Eye (tissue), 1 donor: ENCODE results near the gene WIPF3.

Experiments
- DNase-seq: peaks from one replicate; pipeline ENCODE4 v3.0.0-alpha.2; 2015

WIPF3 gene, protein sequence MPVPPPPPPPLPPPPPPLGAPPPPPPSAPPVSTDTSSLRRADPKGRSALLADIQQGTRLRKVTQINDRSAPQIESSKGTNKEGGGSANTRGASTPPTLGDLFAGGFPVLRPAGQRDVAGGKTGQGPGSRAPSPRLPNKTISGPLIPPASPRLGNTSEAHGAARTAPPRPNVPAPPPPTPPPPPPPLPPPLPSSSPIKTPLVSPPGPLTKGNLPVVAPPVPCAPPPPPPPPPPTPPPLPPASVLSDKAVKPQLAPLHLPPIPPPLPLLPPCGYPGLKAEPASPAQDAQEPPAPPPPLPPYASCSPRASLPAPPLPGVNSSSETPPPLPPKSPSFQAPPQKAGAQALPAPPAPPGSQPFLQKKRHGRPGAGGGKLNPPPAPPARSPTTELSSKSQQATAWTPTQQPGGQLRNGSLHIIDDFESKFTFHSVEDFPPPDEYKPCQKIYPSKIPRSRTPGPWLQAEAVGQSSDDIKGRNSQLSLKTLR

DNA sequence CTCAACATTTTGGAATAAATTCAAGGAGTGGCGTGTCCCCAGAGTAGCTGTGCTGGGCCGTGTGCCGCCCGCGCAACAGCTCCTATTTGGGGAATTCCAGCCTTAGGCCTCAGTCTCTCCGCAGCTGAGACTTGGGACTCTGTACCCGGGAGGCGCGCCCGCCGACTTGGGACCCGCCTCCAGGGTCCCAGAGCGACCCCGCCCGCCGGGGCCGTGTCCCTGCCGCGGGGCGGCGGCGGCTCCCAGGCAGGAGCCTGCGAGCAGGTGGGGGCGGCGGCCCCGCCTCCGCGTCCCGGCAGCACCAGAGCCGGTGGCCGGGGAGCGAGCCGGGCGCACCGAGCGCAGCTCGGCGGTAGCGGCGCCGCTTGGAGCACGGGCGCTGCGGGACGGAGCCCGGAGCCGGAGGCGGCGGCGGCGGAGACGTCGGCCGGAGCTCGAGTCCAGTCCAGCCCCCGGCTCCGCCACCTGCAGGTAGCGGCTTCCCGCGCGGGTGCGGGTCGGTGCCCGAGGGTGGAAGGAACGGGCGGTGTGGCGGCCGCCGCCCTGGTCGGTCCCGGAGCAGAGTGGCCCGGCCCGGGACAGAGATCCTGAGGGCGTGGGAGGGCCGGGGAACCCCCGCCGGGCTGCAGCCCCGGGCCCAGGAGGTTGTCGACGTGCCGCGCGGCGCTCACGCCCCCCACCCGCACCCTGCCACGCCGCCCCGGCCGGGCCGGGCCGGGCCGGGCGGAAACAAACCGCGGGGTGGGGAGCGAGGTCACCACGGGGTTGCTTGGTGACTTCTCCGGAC, at the start of gene WIPF3:
WIPF3 (plus strand) TSS at position 301 of the 787 bp plus-strand sequence. CDS start 28,217 bp downstream, outside the sequence.
- DNase-seq, result peak; percentile 55

DNA sequence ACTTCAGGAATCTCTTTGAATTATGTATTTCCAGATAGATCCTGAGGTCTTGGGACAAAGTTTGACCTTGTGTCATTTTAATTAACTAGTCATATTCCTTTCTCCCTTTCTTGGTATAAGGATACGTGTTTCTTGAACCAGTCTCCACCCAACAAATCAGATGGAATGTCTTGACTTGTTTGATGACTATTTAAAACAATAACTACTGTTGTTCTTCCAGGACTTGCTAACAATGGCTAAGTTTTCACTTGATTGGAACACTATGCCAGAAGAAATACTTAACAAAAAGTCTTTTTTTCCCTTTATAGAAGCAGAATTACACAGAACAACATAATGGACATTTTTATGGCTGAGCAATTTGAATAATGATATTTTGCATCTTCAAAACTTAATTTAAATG, 43.0 kb upstream of the WIPF3 start:
- DNase-seq, result no peak

DNA sequence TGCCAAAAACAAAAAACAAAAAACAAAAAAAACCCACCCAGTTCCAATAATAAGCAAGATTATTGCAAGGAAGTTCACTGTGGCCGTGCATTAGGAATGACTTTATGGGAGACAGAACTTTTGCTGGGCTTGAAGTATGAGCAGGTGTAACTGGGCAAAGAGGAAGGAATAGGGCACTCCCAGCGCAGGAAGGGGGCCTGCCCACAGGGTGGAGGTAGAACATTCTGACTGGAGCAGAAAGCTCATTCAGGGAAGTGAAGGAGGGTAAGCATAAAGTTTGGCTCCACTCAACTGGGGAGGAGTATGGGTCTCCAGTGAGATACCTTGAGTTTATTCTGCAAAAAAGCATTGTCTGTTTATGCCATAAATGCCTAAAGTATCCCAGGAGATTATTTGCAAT, 42.1 kb upstream of the WIPF3 start:
- DNase-seq, result no peak

GRCh38 chr7:29765490-29765889, 40.8 kb upstream of the WIPF3 start:
- no peak for DNase-seq

GRCh38 chr7:29770371-29770770, 35.9 kb upstream of the WIPF3 start:
- no peak for DNase-seq

GRCh38 chr7:29771081-29771816, 35.1 kb upstream of the WIPF3 start:
- no peak for DNase-seq

- DNase-seq, result no peak
Measured at GRCh38 chr7:29779017-29779416, 27.3 kb upstream of the WIPF3 start.

GRCh38 chr7:29780346-29780745, 26.0 kb upstream of the WIPF3 start:
- no peak for DNase-seq

- no peak for DNase-seq
Measured at GRCh38 chr7:29783671-29784070, 22.6 kb upstream of the WIPF3 start.

GRCh38 chr7:29793507-29793906, 12.8 kb upstream of the WIPF3 start:
- DNase-seq, result no peak

- no peak for DNase-seq
Measured at GRCh38 chr7:29794959-29795629, 11.2 kb upstream of the WIPF3 start.

DNA sequence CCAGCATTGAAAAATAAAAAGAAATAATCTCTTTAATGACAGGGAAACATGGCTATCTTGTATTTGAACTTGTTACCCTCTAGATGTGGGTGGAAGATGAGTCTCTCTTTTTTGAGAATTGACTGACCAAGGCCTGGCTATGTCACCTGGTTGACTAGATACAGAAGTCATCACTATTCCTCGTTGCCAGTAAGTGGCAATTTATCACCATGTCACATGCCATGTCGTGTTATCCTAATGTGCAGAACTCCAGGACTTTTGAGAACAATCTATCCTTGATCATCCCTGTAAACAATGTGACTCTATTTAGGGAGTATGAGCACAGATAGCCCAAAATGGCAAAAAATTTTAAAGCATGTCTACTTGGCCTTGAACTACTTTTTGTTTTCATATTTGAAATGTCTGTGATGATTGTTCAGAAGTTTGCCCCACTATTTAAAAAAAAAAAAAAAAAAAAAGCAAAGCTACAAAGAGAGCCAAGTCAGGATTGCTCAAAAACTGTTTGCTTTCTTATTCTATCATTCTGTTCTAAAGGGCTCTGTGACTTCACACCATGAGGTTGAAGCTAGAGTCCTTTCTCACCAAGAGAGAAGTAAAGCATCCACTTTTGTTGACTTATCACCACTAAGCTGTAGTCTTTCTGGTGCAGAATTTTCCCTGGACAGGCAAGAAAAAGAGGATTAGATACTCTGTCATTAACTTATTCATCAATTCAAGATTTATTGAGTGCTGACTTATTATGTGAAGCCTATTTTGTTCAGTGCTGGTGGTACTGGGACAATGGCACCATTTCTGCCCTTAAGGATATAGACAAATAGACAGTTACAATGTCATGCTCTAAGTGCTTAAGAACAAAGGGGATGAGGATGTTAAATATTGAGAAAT, 10.4 kb upstream of the WIPF3 start:
- DNase-seq, result no peak

GRCh38 chr7:29797112-29797944, 9.0 kb upstream of the WIPF3 start:
- no peak for DNase-seq

GRCh38 chr7:29798422-29798821, 7.9 kb upstream of the WIPF3 start:
- DNase-seq, result no peak

GRCh38 chr7:29801929-29802328, 4.4 kb upstream of the WIPF3 start:
- DNase-seq, result no peak

DNA sequence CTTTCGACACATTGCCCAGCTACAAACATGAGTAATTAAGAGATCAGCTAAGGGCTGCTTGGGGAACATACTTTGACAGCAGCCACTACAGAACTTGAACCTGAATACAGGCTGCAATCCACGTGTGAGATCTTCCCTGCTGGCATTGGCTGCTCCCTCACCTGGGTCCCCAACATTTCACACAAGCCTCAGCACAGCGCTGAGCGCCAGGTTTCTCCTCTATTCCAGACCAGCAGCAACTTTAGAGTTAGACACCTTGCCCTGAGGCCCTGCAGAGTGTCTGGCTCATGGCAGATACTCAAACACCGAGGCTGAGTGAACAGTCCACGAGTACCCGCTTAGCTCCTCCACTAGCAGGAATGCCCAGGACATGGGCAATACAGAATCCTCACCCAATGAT, 1.3 kb upstream of the WIPF3 start:
- DNase-seq, result no peak

- DNase-seq, result no peak
Measured at GRCh38 chr7:29805886-29806207, 461 bp upstream of the WIPF3 start.

- peak; percentile 36 for DNase-seq
Measured at GRCh38 chr7:29806995-29807841, 910 bp downstream of the WIPF3 start.

GRCh38 chr7:29808075-29808801, 1.9 kb downstream of the WIPF3 start:
- DNase-seq, result no peak
